Measurements from ENCODE around the gene RAB22A.

The RAB22A gene

DNA sequence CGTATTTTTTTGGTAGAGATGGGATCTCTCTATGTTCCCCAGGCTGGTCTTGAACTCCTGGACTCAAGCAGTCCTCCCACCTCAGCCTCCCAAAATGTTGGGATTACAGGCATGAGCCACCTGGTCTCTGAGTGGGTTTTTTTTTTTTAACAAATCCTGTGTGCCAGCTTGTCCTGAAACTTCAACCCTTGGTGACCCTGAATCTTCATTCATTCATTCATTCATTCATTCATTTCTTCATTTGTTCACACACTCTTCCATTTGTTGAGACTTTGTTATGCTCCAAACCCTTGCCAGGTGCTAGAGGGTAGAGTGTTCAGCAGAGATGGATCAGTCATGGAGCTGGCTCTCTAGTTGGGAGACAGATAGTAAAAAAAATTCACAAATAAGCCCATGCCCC lies 67.5 kb downstream of the RAB22A start:
- no peak overlapping the region for H3K4me3 ChIP-seq (ENCODE audit: low read depth, low read length)
- no peak for DNase-seq (ENCODE audit: low read depth)

DNA sequence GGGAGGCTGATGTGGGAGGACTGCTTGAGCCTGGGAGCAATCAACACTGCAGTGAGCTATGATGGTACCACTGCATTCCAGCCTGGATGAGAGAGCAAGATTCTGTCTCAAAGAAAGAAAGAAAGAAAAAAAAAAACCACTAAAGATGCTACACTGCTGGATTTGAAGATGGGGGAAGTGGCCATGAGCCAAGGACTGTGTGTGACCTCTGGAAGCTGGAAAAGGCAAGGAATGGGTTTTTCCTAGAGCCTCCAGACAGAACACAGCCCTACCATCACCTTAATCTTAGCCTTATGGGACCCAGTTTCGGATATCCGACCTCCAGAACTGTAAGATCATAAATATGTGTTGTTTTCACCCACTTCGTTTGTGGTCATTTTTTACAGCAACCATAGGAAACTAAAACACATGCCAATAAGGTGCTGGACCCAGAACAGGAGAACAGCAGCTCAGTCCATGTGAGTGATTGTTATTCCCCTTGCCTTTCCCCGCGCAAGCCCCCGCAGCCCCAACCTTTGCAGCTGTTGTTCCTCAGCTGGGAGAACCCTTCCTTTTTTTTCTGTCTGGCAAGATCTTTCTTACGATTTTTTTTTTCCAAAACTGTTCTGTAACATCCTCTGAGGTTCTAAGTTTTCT lies 68.4 kb downstream of the RAB22A start:
- no peak for DNase-seq (ENCODE audit: low read depth)
- H3K4me3 ChIP-seq (ENCODE audit: low read depth, low read length): no peak overlapping the region

DNA sequence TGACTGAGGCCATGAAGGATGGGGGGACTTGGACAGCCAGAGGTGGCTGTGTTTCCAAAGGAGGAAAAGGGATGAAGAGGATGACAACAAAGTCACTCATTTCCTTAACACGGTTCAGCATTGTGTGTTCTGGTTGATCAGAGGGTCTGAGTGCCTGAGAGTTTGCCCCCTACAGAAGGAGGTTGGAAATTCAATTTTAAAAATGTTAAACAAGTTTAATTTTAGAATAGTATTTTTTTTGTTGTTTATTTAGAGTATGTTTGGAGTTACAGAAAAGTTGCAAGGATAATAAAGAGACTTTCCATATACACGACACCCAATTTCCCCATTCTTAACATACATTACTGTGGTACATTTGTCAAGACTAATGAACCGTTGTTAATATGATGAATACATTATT lies 69.2 kb downstream of the RAB22A start:
- H3K4me3 ChIP-seq (ENCODE audit: low read depth, low read length): no peak overlapping the region
- no peak for DNase-seq (ENCODE audit: low read depth)

DNA sequence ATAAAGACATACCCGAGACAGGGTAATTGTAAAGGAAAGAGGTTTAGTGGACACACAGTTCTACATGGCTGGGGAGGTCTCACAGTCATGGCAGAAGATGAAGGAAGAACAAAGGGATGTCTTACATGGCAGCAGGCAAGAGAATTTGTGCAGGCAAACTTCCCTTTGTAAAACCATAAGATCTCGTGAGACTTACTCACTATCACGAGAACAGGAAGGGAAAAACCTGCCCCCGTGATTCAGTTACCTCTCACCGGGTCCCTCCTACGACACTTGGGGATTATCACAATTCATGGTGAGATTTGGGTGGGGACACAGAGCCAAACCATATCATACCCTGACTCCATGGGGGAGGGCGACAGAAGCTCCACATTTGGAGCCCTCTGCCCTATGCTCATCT lies 72.1 kb downstream of the RAB22A start:
- no peak overlapping the region for H3K4me3 ChIP-seq (ENCODE audit: low read depth, low read length)
- DNase-seq (ENCODE audit: low read depth): no peak

DNA sequence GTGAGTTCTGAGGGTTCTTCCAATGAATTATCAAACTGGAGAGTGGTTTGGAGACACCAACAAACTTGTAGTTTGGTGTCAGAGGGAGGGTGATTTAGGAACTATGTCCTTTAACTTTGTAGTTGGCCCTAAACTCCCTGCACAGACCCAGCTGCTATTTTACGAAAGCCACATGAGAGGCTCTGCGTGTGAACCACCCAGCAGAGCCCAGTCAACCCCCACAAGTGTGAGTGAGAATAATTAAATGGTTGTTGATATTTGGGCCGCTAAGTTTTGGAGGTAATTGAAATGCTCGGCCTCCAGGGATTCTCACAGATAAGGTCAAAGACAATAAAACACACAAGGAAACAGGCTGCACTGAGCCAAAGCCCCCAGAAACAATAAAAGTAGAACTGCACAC lies 72.6 kb downstream of the RAB22A start:
- DNase-seq (ENCODE audit: low read depth): no peak
- no peak overlapping the region for H3K4me3 ChIP-seq (ENCODE audit: low read depth, low read length)

DNA sequence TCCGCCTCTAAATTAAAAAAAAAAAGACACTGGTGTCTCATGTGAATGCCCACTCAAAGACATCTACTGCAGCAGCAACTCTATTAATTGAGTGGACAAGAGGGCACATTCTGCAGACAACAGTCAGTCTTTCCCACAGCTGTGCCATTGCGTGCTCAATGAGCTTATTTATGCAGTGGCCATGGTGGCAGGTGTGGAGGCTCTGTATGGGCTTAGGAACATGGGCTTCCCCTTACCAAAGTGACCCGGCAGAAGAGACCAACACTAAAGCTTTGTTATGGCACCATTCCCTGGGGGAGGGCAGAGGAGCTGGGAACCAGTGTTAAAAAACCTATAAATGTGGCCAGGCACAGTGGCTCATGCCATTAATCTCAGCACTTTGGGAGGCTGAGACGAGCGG lies 75.3 kb downstream of the RAB22A start:
- no peak overlapping the region for H3K4me3 ChIP-seq (ENCODE audit: low read depth, low read length)
- no peak for DNase-seq (ENCODE audit: low read depth)

DNA sequence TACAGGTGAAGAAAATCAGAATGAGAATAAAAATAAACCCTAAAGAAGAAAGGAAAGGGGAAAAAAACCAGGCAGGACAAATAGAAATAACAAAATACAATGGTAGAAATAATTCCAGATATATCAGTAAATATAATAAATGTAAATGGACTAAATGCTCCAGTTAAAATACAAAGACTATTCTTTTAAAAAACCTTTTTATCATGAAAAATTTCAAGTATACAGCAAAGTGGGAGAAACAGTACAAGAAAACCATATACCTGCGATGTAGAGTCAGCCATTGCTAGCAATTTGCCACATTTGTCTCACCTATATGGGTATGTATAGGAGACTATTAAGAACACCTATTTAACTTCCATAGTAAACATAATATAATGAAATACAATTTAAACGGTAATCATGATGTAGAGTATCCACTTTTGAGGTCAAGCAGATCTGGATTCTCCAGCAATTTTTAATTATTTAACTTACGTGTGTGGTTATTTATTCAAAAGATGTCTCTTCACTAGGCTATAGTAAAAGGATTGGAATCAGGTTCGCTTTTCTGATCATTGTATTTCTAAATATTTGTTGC lies 78.6 kb downstream of the RAB22A start:
- DNase-seq (ENCODE audit: low read depth): no peak
- no peak overlapping the region for H3K4me3 ChIP-seq (ENCODE audit: low read depth, low read length)

DNA sequence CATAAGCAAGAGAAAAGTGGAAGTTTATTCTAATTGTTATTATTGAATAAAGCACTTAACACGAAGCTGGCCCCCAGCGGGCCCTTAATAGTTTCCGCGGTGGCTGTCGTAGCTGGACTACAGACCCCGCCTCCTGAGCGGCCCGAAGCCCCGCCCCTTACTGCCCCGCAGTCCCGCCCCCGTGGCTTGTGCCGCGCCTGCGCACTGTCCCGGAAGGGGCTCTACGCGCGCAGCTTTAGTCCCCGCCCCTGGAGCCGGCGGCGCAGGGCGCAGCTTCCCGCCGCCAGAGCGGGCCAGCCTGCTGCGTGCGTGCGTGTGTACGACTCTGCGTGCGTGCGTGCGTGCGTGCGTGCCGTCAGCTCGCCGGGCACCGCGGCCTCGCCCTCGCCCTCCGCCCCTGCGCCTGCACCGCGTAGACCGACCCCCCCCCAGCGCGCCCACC lies 79.4 kb downstream of the RAB22A start, which contains the start of gene VAPB:
Gene VAPB (plus strand): TSS at position 348 of the 442 bp plus-strand sequence. CDS start 231 bp downstream, outside the sequence.
- peak; percentile 86 for DNase-seq (ENCODE audit: low read depth)
- H3K4me3 ChIP-seq (ENCODE audit: low read depth, low read length): peak within 1 kb of the TSS; percentile 83

DNA sequence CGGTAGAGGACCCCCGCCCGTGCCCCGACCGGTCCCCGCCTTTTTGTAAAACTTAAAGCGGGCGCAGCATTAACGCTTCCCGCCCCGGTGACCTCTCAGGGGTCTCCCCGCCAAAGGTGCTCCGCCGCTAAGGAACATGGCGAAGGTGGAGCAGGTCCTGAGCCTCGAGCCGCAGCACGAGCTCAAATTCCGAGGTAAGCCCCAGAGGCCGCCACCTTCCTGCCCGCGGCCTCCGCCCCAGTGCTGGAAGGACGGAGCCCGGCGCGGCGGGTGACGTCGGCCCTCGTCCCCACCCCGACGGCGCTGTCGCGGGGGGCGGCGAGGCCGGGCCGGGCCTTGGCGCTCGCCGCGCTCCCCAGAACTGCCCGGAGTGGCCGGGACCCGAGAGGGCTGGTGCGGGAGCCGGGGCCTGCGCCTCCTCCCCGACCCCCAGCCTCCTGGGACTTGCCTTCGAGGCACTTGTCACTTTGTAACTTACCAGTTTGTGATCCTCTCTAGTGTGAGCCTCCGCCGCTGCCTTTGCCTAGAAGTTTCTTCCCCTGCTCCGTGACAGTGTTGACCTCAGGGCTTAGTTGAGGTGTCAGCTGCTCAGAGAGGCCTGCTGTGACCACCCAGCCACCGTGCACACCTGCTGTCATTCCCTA lies 79.9 kb downstream of the RAB22A start:
- DNase-seq (ENCODE audit: low read depth): no peak
- H3K4me3 ChIP-seq (ENCODE audit: low read depth, low read length): peak overlapping the region; percentile 83

DNA sequence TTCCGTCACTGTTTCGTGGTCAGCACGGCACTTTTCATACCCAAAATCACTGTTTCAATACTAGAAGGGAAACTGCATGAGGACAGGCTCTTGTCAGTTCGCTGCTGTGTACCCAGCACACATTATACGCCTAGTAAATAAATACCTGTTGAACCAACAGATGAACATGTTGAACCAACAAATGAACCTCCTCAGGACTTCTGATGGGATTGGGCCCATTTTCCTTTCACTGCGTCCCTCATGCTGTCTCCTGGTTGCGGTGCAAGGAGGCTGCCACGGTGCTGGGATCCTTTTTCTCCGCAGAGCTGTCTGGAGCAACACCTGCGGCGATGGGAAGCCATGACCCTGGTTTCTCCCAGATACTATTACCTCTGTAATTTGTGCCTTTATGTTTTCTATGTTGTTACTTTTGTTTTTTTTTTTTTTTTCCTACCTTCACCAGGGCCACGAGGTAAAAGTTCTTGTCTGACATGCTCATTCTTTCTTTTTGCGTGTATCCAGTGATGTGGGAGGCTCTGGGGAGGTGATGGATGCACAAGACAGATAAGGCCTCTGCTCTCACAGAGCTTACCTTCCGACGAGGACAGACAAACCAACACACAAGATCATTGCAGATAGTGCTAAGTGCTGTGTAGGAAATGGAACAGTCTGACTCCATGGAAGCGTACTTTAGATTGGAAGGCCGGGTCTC lies 80.6 kb downstream of the RAB22A start:
- no peak for DNase-seq (ENCODE audit: low read depth)
- peak overlapping the region; percentile 83 for H3K4me3 ChIP-seq (ENCODE audit: low read depth, low read length)

DNA sequence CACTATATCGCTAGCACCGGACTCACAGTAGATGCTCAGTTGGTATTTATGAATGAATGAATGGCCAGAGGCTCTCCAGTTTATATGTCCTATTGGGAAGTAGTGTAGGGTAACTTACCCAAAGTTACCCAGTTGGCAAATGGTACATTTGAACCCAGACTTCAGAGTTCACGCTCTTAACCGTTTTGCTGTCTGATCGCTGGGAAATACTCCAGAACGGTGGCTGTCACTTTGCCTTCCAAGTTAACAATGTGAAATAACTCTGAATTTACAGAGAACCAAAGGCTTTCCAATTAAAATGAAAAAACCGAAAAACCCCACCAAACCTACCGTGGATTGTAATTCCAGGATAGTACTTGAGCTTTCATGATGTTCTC lies 81.1 kb downstream of the RAB22A start:
- no peak for DNase-seq (ENCODE audit: low read depth)
- H3K4me3 ChIP-seq (ENCODE audit: low read depth, low read length): peak overlapping the region; percentile 83

DNA sequence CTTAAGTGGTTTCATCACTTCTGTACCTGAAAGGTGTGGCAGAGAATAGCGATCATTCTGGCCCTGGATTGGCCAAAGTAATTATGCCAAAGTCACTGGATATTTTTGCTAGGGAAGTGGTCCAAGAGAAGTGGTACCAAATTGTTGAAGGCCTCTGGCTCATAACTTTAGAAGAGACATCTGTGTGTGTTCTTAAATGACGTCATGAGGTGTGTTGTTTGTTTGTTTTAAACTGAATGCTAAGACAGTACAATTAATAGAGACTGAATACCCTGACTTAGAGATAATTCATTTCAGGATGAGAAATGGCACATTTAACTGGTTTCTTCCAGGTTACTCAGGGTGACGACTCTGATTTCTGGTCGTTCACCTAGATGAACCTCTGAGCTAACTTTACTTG lies 82.8 kb downstream of the RAB22A start:
- no peak for DNase-seq (ENCODE audit: low read depth)

DNA sequence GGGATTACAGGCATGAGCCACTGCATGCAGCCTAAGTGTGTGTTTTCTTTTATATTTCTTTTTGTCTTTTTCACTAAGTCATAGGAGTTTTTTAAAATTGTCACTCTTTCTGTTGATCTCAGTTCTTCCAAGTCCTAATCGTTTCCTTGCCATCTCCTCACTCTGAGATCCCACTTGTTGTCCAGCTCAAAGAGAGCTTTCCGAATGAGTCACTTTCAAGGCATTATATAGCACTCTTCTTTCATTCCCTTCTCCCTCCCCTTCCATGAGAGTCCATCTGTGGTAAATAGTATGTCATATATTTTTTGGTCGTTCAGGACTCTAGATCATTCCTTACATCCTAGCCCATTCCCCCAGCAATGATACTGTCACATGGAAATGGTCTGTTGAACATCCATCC lies 83.8 kb downstream of the RAB22A start:
- DNase-seq (ENCODE audit: low read depth): no peak
- no peak overlapping the region for H3K4me3 ChIP-seq (ENCODE audit: low read depth, low read length)

More for the DNA sequence above, 82.8 kb downstream of the RAB22A start:
- no peak overlapping the region for H3K4me3 ChIP-seq (ENCODE audit: low read depth, low read length)

DNA sequence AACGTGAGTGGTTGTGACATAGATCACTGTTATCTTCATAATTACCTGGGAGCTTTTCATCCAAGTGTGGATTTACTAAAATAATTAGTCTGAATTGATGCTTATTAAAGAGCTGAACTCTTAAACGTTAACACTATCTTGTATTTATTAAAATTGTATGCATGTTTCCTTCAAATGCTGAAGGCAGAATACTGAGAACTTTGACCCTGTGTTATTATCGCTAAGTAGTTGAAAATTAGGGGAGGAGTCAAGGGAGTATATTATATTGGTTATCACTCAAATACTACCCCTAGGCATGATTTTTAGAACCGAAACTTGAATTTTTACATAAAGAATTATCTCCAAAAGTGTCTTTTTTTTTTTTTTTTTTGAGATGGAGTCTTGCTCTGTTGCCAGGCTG lies 85.3 kb downstream of the RAB22A start:
- DNase-seq (ENCODE audit: low read depth): no peak
- H3K4me3 ChIP-seq (ENCODE audit: low read depth, low read length): no peak overlapping the region

DNA sequence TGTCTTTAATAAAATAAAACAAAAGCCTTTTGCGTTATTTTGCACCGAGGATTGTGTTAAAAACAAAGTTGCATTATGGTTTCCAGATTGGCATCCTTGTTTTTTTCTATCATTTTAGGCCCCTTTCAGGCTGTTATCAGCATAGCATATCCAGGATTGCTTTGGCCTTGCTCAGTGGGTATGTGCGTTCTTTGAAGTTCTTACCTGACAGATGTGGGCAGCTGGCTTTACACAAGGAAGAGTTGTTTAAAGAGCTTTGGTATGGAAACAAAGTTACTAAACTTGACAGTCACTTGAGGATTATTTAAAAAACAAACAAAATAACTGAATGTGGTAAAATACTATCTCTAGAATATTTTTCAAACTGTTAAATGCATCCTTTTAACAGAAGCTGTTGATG lies 86.1 kb downstream of the RAB22A start:
- DNase-seq (ENCODE audit: low read depth): no peak
- H3K4me3 ChIP-seq (ENCODE audit: low read depth, low read length): no peak overlapping the region

DNA sequence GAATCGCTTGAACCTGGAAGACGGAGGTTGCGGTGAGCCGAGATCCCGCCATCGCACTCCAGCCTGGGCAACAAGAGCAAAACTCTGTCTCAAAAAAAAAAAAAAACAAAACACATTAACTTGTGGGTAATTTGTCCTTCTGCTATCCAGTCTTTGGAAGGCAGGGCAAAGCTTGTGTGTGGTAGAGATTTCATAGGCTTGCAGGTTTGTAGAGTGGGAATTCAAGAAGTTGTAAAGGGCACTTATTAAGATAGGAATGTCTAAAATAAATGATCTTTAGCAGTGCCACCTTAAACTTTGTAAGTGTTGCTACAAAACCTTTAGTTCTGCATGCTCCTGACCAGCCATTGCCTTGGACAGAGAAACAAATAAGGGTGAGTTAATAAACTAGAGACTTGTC lies 87.9 kb downstream of the RAB22A start:
- DNase-seq (ENCODE audit: low read depth): no peak
- H3K4me3 ChIP-seq (ENCODE audit: low read depth, low read length): no peak overlapping the region

DNA sequence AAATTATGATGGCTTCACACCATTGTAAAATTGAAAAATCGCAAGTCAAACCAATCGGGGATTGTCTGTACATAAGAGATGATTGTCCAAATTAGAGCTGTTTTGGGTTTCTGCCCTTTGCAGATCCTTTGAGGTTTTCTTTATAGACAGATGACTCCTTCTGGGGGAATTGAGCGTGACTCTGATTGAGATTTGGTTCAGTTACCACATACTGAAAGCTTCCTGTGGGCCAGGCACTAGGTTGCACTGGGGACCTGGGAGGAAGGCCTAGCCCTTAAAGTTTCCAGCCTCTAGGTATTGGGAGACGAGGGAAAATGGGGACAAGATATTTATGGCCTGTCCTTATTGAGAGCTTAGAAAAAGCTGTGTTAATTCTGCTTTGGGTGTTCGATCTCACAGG lies 88.7 kb downstream of the RAB22A start:
- DNase-seq (ENCODE audit: low read depth): no peak

DNA sequence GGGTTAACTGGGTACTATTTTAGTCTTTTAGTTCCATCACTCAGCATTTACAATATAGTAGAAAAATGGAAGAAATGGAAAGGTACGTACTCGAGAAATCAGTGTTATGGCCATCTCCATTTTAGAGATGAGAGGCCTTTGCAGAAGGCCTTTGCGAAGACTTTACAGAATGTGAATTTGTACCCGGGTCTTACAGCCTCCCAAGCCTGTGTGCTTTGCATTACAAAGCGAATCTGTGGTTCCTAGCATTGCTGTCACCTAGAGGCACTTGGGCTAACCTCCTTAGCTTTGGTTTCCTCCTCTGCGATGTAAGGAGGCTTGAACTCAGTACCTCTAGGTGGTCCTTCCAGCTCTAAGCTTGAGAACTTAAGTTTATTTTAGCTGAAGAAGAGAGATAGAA lies 90.4 kb downstream of the RAB22A start:
- DNase-seq (ENCODE audit: low read depth): no peak
- no peak overlapping the region for H3K4me3 ChIP-seq (ENCODE audit: low read depth, low read length)

More for the DNA sequence above, 88.7 kb downstream of the RAB22A start:
- H3K4me3 ChIP-seq (ENCODE audit: low read depth, low read length): no peak overlapping the region

DNA sequence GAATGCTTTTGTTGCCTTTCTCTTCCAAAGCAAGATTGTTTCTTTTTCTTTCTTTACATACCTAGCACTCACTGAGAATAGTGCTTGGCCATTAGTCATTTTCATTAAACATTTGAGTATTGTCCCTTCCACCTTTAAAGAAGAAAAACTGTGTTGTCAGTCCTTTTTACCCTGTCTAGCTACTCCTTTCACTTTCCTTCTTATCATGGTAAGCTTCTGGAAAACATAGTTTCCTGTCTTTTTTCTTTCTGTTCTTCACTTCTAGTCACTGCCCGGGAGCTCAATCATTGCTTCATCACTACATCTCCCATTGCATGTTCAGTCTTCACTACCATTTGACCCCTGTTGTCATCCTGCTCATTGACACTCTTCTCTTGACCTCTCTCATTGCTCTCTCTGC lies 91.6 kb downstream of the RAB22A start:
- no peak overlapping the region for H3K4me3 ChIP-seq (ENCODE audit: low read depth, low read length)
- DNase-seq (ENCODE audit: low read depth): no peak

DNA sequence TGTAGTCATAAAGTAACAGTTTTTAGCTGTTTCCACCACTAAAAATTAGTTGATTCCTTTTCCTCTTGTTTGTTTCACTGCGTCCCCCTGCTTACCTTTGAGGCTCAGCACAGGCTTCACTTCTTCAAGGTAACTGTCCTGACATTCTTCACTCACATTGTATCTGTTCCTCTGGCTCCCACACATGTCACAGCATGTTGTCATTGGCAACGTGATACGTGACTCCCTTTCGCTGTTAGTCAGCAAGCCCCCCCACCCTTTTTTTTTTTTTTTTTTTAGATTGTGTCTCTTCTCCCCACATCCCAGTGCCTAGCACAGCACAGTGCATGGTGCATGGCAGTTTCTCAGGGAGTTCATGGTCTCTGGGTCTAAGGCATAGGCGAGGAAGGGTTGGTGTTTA lies 92.8 kb downstream of the RAB22A start:
- DNase-seq (ENCODE audit: low read depth): no peak

More for the DNA sequence above, 92.8 kb downstream of the RAB22A start:
- no peak overlapping the region for H3K4me3 ChIP-seq (ENCODE audit: low read depth, low read length)
